ENCODE measurements around the gene SCN7A. TPM values are rescaled to one million over a fixed set of nuclear protein-coding genes. Genes with fewer than 3 reads are reported as not detected.
"Not testable (repeated sequence)": the region's sequence is repeated elsewhere in the genome, so short reads cannot be mapped to it uniquely, and the experiment has no call there.

Gene SCN7A
- total RNA-seq, 3 donors from 2014 or later, result 1.6 to 76.2 (median 7.5) TPM

GRCh38 chr2:166410828-166411472 is 83.1 kb downstream of the SCN7A start:
- H3K36me3 ChIP-seq (ENCODE audit: low read depth), result no peaks in the 10 kb centered on the region
- H3K9me3 ChIP-seq, result no peaks in the 10 kb centered on the region
- intact Hi-C loops (cut with DNase I, micrococcal nuclease), result no loop called here
- H3K4me3 ChIP-seq, result no peak overlapping the region
- ATAC-seq (no peak), DNase-seq (no peak)
- no peak for TF ChIP-seq CTCF (IDR thresholded peaks at IDR 0.05)
- no peaks in the 10 kb centered on the region for H3K4me1 ChIP-seq (ENCODE audit: low read depth)

GRCh38 chr2:166407746-166408145 is 86.3 kb downstream of the SCN7A start:
- H3K36me3 ChIP-seq (ENCODE audit: low read depth); H3K4me1 ChIP-seq (ENCODE audit: low read depth); intact Hi-C loops (cut with DNase I, micrococcal nuclease); ATAC-seq; H3K9me3 ChIP-seq; DNase-seq; H3K4me3 ChIP-seq: not testable (repeated sequence)

DNA sequence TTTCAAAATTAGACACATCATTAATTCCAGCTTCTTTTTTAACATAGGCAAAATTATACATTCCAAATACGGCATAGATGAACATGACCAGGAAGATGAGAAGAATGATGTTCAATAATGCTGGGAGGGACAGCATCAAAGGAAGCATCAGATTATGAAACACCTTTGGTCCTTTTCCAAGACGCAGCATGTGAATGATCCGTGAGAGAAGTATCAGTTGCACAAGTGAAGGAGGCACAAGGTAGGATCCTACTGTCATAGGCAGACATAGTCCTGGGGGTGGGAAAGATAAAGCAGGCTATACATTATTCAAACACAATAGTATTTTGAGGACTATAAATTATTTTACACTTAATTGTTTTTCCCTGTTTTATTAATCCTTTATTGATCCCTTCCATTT is 87.7 kb downstream of the SCN7A start:
- H3K4me3 ChIP-seq, result no peak overlapping the region
- H3K9me3 ChIP-seq, result no peaks in the 10 kb centered on the region
- DNase-seq (no peak), ATAC-seq (no peak)
- no peaks in the 10 kb centered on the region for H3K4me1 ChIP-seq (ENCODE audit: low read depth)
- H3K36me3 ChIP-seq (ENCODE audit: low read depth), result no peaks in the 10 kb centered on the region
- TF ChIP-seq CTCF (IDR thresholded peaks at IDR 0.05), result no peak
- intact Hi-C loops (cut with DNase I, micrococcal nuclease), result no loop called here

DNA sequence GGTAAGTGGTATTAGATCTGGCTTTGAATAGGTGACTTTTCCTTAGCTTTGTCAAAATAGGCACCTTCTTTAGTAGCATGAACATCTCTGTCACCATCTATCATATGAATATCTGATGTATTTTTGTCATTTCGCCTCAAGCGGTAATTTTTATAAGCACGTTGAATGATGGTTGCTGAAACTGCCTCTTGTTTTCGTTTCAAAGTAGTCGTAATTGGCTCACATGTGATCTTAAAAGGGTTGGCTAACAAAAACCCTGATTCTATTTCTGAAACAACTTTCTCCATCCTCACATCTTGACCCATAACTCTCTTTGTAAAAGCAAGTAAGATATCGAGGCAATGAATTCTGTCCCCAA is 88.5 kb downstream of the SCN7A start:
- no peak overlapping the region for H3K4me3 ChIP-seq
- no peaks in the 10 kb centered on the region for H3K9me3 ChIP-seq
- no peak for ATAC-seq
- no peaks in the 10 kb centered on the region for H3K36me3 ChIP-seq (ENCODE audit: low read depth)
- no peaks in the 10 kb centered on the region for H3K4me1 ChIP-seq (ENCODE audit: low read depth)
- TF ChIP-seq CTCF (IDR thresholded peaks at IDR 0.05), result no peak
- DNase-seq, result no peak
- intact Hi-C loops (cut with DNase I, micrococcal nuclease), result no loop called here

- intact Hi-C loops (cut with DNase I, micrococcal nuclease), result no loop called here
- H3K4me3 ChIP-seq, result no peak overlapping the region
- DNase-seq (no peak), ATAC-seq (no peak)
- H3K4me1 ChIP-seq (ENCODE audit: low read depth), result no peaks in the 10 kb centered on the region
- TF ChIP-seq CTCF (IDR thresholded peaks at IDR 0.05), result no peak
- H3K36me3 ChIP-seq (ENCODE audit: low read depth), result no peaks in the 10 kb centered on the region
- H3K9me3 ChIP-seq, result no peaks in the 10 kb centered on the region
Measured at GRCh38 chr2:166404831-166405568, 89.0 kb downstream of the SCN7A start.

DNA sequence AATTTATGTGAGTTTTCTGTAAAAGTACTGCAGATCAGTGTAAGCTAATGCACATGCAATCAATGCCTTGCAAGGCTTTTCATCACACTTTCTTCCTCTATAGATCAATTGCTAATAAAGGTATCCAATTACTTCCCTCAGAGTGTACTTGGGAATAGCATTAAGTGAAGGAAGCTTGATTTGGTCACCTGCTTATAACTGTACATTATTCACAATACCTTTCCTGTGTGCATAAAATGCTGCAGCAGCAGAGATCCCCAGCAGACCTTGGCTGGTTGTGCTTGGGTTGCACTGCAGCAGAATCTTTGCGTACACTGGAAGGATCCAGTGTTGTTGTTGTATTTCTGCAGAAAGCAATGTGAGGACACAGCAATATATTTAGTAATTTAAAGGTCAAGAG is 99.8 kb downstream of the SCN7A start:
- peaks cover 3% of the 10 kb centered on the region for H3K36me3 ChIP-seq (ENCODE audit: low read depth)
- no peak for TF ChIP-seq CTCF (IDR thresholded peaks at IDR 0.05)
- DNase-seq (no peak), ATAC-seq (no peak)
- intact Hi-C loops (cut with DNase I, micrococcal nuclease), result no loop called here
- H3K4me3 ChIP-seq, result no peak overlapping the region
- no peaks in the 10 kb centered on the region for H3K9me3 ChIP-seq
- H3K4me1 ChIP-seq (ENCODE audit: low read depth), result no peaks in the 10 kb centered on the region

All from mucosa of descending colon (tissue), 3 donors.